GM10266 (cell line): ENCODE data around the gene BCL11A.

Experiments
- DNase-seq: peaks from one replicate; pipeline ENCODE4 v3.0.0; 2012; ENCODE audit errors: extremely low spot score
- TF ChIP-seq, protein P1 (sequence below): IDR thresholded peaks from 2 replicates; pipeline ENCODE4 v1.5.1; 2012; ENCODE audit warnings: mild to moderate bottlenecking, low read depth; ENCODE audit not compliant: control insufficient read depth, insufficient read depth; ENCODE audit errors: missing control alignments

Gene BCL11A

GRCh38 chr2:60482222-60482621 is 71.2 kb downstream of the BCL11A start:
- TF ChIP-seq, protein P1, sequence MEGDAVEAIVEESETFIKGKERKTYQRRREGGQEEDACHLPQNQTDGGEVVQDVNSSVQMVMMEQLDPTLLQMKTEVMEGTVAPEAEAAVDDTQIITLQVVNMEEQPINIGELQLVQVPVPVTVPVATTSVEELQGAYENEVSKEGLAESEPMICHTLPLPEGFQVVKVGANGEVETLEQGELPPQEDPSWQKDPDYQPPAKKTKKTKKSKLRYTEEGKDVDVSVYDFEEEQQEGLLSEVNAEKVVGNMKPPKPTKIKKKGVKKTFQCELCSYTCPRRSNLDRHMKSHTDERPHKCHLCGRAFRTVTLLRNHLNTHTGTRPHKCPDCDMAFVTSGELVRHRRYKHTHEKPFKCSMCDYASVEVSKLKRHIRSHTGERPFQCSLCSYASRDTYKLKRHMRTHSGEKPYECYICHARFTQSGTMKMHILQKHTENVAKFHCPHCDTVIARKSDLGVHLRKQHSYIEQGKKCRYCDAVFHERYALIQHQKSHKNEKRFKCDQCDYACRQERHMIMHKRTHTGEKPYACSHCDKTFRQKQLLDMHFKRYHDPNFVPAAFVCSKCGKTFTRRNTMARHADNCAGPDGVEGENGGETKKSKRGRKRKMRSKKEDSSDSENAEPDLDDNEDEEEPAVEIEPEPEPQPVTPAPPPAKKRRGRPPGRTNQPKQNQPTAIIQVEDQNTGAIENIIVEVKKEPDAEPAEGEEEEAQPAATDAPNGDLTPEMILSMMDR: no peak
- DNase-seq: no peak

DNA sequence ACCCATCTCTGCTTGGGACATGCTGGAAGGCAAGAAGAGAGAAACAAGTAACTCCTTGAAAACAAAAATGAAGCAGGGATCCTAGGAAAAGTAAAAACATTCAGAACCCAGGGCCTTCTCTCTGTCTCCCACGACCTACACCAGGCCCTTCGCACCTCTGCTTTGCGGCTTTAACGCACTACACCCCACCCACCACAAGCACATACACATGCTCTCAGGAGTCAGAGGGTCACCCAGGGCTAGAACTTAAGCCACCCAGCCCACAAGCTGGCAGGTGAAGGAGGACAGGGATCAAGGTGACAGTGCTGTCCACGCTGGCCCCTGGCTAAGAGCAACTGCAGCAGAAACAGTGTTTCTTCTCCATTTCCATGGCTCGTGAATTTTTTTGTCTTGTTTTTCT is 72.2 kb downstream of the BCL11A start:
- TF ChIP-seq, protein P1: no peak
- DNase-seq: no peak

DNA sequence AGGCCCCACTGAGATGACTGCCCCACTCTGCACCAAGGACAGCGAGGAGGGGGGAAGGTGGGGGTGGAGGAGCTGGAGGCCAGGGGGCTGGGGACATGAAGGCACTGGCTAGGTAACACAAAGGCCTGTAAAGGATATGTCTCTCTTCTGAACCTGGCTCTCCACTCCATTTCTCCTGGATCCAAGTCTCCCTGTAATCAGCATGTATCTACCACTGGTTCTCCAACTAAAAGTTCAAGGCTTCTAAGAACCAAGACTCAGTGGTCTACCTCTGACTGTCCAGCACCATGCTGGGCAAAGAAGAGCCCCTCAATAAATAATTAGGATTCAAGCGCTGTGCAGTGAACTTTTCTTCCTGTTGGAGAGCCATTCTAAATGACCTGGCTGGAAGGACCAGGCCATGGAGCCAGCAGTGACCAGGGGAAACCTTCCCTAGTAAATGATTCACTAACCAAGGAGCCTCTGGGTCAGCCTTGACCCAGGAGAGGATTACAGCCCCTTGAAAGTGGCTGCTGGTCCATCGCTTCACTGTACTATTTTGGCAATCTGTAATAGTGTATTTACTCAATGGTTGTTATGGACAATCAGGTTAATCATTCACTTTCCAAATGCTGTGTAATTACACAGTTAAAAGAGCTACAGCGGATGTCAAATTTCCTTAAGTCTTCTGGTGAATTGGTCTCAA is 73.2 kb downstream of the BCL11A start:
- TF ChIP-seq, protein P1: no peak
- no peak for DNase-seq

- DNase-seq: no peak
- TF ChIP-seq, protein P1: no peak
Measured at GRCh38 chr2:60479226-60480088, 74.0 kb downstream of the BCL11A start.

DNA sequence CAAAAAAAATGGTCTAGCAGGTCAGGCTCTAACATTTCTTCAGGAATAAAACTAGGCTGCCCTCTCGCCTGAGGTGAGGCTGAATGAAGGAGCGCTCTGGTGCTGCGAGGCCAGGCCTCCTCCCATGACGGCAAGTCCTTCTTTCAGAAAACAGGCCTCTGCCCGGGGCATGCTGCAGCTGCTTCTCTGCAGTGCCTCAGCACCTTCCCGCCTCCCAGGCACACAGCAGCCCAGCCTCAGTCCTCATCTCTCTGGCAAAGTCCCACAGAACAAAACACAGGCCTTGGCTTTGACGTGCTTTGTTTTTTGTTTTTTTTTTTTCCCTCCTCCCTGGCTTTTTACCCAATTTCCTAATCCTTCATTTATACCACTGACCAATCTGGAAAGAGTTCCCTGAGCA is 74.8 kb downstream of the BCL11A start:
- TF ChIP-seq, protein P1: no peak
- no peak for DNase-seq

DNA sequence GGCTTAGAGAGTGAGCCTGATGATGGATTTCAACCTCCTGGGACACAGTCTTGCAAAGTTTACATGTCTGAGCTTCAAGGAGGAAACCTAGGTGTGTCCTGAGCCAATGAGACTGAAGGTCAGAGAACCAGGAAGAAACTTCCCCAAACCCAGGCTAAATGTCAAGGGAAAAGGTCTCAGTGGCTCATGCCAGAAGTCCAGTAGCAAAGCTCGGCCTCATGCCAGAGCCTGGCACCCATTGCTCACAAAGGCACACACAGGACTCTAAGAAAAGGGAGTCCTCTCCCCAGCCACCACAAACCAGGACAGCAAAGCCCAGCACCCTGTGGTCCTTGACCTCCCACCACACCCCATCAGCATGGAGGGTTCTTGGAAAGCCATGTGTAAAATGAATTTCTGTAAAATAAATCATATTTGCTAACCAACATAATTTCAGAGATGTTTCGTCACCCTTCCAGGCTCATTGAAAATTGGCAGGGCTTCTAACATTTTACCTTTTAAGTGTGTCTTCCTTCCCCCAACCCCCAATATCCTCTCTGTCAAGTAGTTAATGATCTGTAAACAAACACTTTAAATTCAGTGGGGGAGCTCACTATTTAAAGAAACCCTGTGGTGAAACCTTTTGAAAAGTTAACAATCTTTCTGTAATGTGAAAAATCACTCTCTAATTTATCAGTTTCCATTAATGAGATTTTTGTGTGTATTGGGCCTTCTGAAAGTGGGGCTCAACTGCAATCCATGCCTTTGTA is 77.1 kb downstream of the BCL11A start:
- TF ChIP-seq, protein P1: no peak
- DNase-seq: no peak
